CD4-positive, alpha-beta T cell treated with Interleukin-15 for 4 hours (primary cell): ENCODE data around the gene HAPLN1.

Experiments used
- DNase-seq: peaks from one replicate; pipeline ENCODE4 v3.0.0-alpha.2; 2020; ENCODE audit warnings: low spot score

Gene HAPLN1

GRCh38 chr5:83718195-83718825 is 2.3 kb downstream of the HAPLN1 start:
- peak; percentile 16 for DNase-seq

GRCh38 chr5:83715236-83716065 is 5.2 kb downstream of the HAPLN1 start:
- no peak for DNase-seq

- no peak for DNase-seq
Measured at GRCh38 chr5:83714810-83715209, 5.8 kb downstream of the HAPLN1 start.

GRCh38 chr5:83711982-83712601 is 8.6 kb downstream of the HAPLN1 start:
- DNase-seq = peak; percentile 46

GRCh38 chr5:83709973-83710372 is 10.7 kb downstream of the HAPLN1 start:
- no peak for DNase-seq

GRCh38 chr5:83708170-83708569 is 12.5 kb downstream of the HAPLN1 start:
- DNase-seq = no peak

GRCh38 chr5:83703059-83703458 is 17.6 kb downstream of the HAPLN1 start:
- no peak for DNase-seq

GRCh38 chr5:83701886-83702285 is 18.8 kb downstream of the HAPLN1 start:
- no peak for DNase-seq

- no peak for DNase-seq
Measured at GRCh38 chr5:83689881-83690280, 30.8 kb downstream of the HAPLN1 start.

GRCh38 chr5:83688281-83688680 is 32.4 kb downstream of the HAPLN1 start:
- DNase-seq = no peak

GRCh38 chr5:83687124-83687619 is 33.5 kb downstream of the HAPLN1 start:
- no peak for DNase-seq

- no peak for DNase-seq
Measured at GRCh38 chr5:83686251-83686650, 34.4 kb downstream of the HAPLN1 start.

- DNase-seq = no peak
Measured at GRCh38 chr5:83683836-83684235, 36.8 kb downstream of the HAPLN1 start.

GRCh38 chr5:83672646-83673045 is 48.0 kb downstream of the HAPLN1 start:
- no peak for DNase-seq

- no peak for DNase-seq
Measured at GRCh38 chr5:83672158-83672557, 48.5 kb downstream of the HAPLN1 start.

GRCh38 chr5:83665631-83666030 is 55.0 kb downstream of the HAPLN1 start:
- no peak for DNase-seq

- DNase-seq = no peak
Measured at GRCh38 chr5:83662558-83662957, 58.1 kb downstream of the HAPLN1 start.

- no peak for DNase-seq
Measured at GRCh38 chr5:83657807-83658525, 62.7 kb downstream of the HAPLN1 start.

GRCh38 chr5:83654427-83654994 is 66.1 kb downstream of the HAPLN1 start:
- no peak for DNase-seq

GRCh38 chr5:83653669-83654068 is 67.0 kb downstream of the HAPLN1 start:
- no peak for DNase-seq

GRCh38 chr5:83645936-83646335 is 74.7 kb downstream of the HAPLN1 start:
- DNase-seq = no peak

GRCh38 chr5:83644301-83644700 is 76.4 kb downstream of the HAPLN1 start:
- DNase-seq = no peak
